ENCODE results near the gene STMN3. TPM values are rescaled to one million over a fixed set of nuclear protein-coding genes. Genes with fewer than 3 reads are reported as not detected.

Gene STMN3
- total RNA-seq, 1 donor from 2014 or later, result 12.1 TPM

- no peak for ATAC-seq
- Histone ChIP-seq H3K4me1 (peaks cover 35% of the 10 kb centered on the region), H3K36me3 (peaks cover 30% of the 10 kb centered on the region), H3K4me3 (no peak overlapping the region), H3K9me3 (no peaks in the 10 kb centered on the region), H3K27ac (peak overlapping the region; percentile 72), H3K27me3 (ENCODE audit: low read depth) (no peaks in the 10 kb centered on the region)
- no peak for TF ChIP-seq CTCF (IDR thresholded peaks at IDR 0.05)
- intact Hi-C loops (cut with DNase I), result no loop called here
- DNase-seq, result no peak
Measured at GRCh38 chr20:63681609-63682142, 28.5 kb upstream of the STMN3 start.

- H3K4me3 ChIP-seq, result no peak overlapping the region
- intact Hi-C loops (cut with DNase I), result no loop called here
- no peak overlapping the region for H3K27ac ChIP-seq
- ATAC-seq (no peak), DNase-seq (no peak)
- no peak for TF ChIP-seq CTCF (IDR thresholded peaks at IDR 0.05)
- H3K9me3 ChIP-seq, result no peaks in the 10 kb centered on the region
- no peaks in the 10 kb centered on the region for H3K27me3 ChIP-seq (ENCODE audit: low read depth)
- H3K4me1 ChIP-seq, result peaks cover 29% of the 10 kb centered on the region
- peaks cover 35% of the 10 kb centered on the region for H3K36me3 ChIP-seq
Measured at GRCh38 chr20:63680857-63681608, 27.8 kb upstream of the STMN3 start.

- ATAC-seq, result no peak
Measured at GRCh38 chr20:63680427-63680826, 27.2 kb upstream of the STMN3 start.

GRCh38 chr20:63679799-63680305 is 26.6 kb upstream of the STMN3 start:
- TF ChIP-seq CTCF (IDR thresholded peaks at IDR 0.05), result no peak
- Histone ChIP-seq H3K9me3 (no peaks in the 10 kb centered on the region), H3K27me3 (ENCODE audit: low read depth) (no peaks in the 10 kb centered on the region), H3K4me3 (no peak overlapping the region), H3K27ac (no peak overlapping the region), H3K36me3 (peaks cover 46% of the 10 kb centered on the region), H3K4me1 (peaks cover 17% of the 10 kb centered on the region)
- DNase-seq (no peak), ATAC-seq (no peak)
- intact Hi-C loops (cut with DNase I), result no loop called here

More at GRCh38 chr20:63680427-63680826, 27.2 kb upstream of the STMN3 start:
- intact Hi-C loops (cut with DNase I), result no loop called here
- H3K4me1 ChIP-seq, result peaks cover 23% of the 10 kb centered on the region
- no peak overlapping the region for H3K4me3 ChIP-seq
- DNase-seq, result no peak
- no peak for TF ChIP-seq CTCF (IDR thresholded peaks at IDR 0.05)
- H3K27ac ChIP-seq, result no peak overlapping the region
- no peaks in the 10 kb centered on the region for H3K27me3 ChIP-seq (ENCODE audit: low read depth)
- H3K36me3 ChIP-seq, result peaks cover 41% of the 10 kb centered on the region
- no peaks in the 10 kb centered on the region for H3K9me3 ChIP-seq

GRCh38 chr20:63678667-63679465 is 25.6 kb upstream of the STMN3 start:
- intact Hi-C loops (cut with DNase I), result no loop called here
- DNase-seq, result no peak

More at GRCh38 chr20:63678667-63679465, 25.6 kb upstream of the STMN3 start:
- H3K4me3 ChIP-seq, result no peak overlapping the region
- no peaks in the 10 kb centered on the region for H3K27me3 ChIP-seq (ENCODE audit: low read depth)
- ATAC-seq, result no peak
- no peak overlapping the region for H3K27ac ChIP-seq
- no peak for TF ChIP-seq CTCF (IDR thresholded peaks at IDR 0.05)
- peaks cover 55% of the 10 kb centered on the region for H3K36me3 ChIP-seq
- peaks cover 16% of the 10 kb centered on the region for H3K4me1 ChIP-seq
- no peaks in the 10 kb centered on the region for H3K9me3 ChIP-seq

Measured in lower lobe of right lung (tissue), 2 donors.